HG02571 (cell line): ENCODE results near the gene PHF21B.
"Not testable (repeated sequence)": the region's sequence is repeated elsewhere in the genome, so short reads cannot be mapped to it uniquely, and the experiment has no call there.

ENCODE experiments used
- ATAC-seq: cut with Tn5 transposase; IDR thresholded peaks from one replicate; pipeline ENCODE4 v1.9.1; 2021; ENCODE audit warnings: mild to moderate bottlenecking, moderate library complexity; ENCODE audit not compliant: unreplicated experiment

PHF21B gene

DNA sequence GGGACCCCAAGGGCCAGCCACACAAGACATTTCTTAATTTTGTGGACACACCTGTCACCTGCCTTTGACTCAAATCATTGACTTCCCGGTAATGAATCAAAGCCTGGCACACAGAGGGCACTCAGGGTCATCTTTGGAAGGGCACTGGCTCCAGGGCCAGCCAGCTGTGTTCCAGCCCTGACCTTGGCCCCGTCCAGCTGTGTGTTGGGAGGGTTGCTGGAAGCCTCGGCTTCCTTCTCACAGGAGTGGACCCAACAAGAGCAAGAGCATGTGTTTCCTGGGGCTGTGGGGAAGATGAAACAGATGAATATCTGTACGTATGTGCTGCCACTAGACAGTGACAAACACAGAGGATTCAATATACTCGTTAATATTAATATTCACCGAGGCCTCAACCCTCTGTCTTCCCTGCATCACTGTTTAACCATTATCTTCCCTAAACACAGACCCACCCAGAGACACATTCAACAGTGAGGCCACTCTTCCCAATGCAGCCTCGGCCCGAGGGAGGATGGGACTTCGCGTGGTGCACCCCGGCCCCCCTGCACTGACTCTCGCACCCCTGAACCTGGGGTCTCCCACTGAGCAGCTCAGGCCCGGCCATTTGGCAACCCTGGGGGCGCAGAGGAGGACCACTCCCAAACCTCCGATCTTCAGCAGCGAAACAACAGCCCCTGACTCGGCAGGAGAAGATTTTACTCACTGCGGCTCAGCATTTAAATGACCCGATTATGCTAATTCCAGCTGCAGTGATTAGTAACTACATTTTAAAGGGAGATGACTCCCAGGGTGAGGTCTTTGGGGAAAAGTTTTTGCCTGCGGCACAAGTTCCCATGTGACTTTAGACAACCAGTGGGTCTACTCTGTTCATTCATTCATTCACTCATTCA is 45.7 kb downstream of the PHF21B start:
- ATAC-seq, result no peak

GRCh38 chr22:44962741-44963454 is 46.9 kb downstream of the PHF21B start:
- ATAC-seq, result no peak

- ATAC-seq, result not testable (repeated sequence)
Observed at GRCh38 chr22:44961682-44962081, 48.1 kb downstream of the PHF21B start.

DNA sequence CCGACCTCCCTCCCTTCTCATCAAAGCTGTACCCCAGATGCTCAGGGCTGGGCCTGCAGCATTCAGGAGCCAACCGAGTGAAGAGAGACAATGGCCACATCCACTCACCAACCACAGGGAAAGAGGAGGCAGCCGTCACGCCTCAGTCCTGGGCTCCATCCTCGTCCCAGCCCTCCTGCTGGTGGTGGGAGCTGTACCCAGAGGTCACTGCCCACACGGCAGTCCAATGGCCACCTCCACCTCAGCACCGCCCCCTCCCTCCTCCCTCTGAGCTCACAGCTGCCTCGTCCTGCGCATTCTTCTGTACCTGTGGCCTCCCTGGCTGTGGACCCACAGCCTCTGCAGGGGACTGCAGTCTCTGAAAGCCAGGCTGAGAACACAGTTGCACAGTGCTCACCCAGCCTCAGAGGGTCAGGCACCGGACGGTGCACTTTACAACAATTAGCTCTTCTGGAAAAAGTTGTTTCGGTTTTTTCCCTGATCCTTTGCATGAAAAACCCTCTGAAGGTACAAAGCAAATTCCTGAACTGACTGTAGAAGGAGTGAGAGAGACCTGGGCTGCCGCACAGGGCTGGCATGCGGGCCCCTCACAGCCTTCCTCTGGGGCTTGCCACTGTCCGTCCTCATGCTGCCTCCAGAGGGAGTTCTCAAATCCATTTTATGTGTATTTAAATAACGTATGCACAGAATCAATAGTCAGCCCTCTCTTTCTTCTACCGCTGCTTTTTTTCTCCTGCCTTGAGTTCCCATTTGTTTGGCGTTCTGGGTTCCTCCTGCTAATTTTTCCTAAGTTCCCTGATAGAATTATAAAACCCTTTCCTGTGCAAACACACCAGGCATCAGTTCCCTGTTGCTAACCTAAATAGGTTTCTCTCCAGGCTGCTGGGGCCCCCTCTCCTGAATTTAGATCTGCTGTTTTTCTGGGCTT is 52.7 kb downstream of the PHF21B start:
- no peak for ATAC-seq

- ATAC-seq, result peak; percentile 50
Observed at GRCh38 chr22:44955102-44955501, 54.7 kb downstream of the PHF21B start.

DNA sequence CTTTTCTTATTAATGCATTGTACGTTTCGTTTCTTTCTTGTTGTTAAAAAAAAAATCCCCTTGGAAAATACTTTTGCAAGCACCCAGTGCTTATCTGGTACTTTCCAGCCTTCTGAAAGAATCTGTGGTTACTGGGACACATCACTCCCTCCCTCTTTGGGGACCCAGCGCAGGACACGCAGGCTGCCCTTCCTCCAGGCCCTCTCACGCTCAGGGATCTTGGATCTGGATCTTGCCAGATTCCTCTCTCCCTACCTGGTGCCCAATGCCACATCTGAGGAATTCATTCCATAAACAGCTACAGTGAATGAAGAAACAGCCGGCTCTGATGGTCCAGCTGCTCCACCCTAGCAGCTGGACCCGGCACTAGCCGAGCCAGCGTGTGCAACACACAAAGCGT is 55.7 kb downstream of the PHF21B start:
- no peak for ATAC-seq

- ATAC-seq, result no peak
Observed at GRCh38 chr22:44952863-44953746, 56.7 kb downstream of the PHF21B start.

DNA sequence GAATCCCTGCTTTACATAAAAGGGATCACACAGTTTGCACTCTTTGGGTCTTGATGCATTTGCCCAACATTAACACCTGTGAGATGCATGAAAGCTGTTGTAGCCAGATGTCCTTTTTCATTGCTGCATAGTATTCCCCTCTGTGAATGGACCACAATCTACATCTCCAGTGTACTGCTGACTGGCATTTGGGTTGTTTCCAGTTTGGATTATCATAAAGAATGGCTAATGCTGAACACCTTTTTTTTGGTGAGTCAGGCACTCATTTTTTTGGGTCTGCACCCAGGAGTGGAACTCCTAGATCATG is 58.3 kb downstream of the PHF21B start:
- no peak for ATAC-seq

DNA sequence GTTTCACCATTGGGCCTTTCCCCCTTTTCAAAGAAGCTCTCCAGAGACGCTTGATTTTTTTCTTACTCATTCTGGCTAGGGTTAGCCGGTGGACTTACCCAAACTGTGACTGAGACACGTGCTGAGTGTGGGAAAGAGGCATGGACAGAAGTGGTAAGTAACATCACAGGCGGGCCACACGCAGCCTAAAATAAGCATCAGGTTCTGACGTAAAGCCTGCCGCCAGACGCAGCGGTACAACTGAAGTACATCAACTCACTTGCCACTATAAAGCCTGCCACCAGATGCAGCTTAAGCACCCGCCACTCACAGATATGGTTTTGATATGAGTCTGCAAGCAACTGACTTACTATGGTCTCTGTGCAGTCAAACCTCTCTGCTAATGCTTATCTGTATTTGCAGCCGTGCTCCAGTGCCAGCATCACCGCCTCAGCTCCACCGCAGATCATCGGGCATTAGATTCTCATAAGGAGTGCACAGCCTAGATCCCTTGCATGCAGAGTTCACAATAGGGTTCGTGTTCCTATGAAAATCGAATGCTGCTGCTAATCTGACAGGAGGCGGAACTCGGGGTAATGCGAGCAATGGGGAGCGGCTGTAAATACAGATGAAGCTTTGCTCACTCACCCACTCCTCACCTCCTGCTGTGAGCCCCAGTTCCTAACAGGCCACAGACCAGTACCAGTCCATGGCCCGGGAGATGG is 58.8 kb downstream of the PHF21B start:
- ATAC-seq, result no peak

GRCh38 chr22:44947846-44948245 is 62.0 kb downstream of the PHF21B start:
- no peak for ATAC-seq

GRCh38 chr22:44947049-44947448 is 62.8 kb downstream of the PHF21B start:
- ATAC-seq, result no peak

DNA sequence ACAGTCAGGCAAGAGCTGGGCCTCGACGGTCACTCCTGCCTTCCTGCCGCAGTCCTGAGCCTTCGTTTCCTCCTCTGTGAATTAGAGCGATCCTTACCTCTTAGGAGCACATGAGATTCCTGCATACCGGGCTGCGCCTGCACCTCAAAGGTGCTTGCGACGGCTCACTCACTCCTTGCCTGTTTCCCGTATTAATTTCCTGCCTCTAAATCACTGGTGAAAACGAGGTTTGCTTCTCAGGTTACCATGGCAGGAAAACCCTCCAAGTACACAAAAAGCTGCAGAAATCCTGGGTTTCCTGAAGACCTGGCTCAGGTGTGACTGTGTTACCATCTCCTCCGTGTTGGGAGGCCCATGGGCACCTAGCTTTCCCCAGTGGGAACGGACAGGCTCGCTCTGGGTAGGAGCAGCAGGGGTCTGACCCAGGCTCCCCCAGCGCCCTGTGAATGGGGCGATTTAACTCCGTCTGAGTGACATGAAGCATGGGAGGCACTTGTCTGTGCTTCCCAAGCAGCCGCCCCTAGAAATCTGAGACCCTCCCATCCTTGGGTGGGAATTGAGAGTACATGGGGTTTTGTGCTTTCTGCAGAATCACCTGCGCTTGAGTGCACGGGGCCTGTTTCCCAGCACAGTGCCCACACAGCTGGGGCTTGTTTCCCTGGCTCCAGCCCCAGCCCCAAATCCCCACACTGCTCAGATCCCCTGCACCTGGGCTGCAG is 64.8 kb downstream of the PHF21B start:
- ATAC-seq, result no peak

GRCh38 chr22:44943701-44944324 is 66.0 kb downstream of the PHF21B start:
- ATAC-seq, result no peak

DNA sequence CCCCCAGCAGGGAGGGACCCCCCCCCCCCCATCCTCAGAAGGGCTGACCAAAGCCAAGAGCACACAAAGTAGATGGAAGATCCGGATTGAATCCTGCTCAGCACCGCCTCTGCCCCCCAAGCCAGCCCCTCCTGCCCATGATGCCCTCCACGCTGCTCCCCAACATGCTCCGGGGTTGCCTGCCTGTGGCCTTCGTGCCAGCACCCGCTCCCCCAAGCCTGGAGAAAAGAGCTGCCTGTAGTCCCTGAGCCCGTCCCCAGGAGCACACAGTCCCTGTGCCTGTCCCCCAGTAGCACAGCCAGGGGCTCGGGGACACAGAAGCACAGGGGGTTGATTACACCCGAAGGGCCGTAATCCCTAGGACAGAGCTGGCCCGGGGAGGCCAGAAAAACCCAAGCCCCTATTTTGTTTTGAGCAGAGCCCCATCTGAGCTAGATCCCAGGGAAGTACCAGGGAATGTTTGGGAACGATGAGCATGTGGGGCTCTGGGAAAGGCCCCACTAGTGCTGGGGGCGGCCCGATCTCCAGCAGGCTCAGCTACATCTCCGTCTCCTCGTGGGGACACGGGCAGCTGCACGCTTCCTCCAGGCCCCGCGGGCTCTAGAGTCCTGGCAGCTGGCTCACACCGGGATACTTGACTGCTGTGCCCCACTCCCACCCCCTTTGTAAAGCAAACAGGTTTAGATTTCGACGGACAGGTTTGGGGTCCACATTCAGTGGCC is 66.7 kb downstream of the PHF21B start:
- ATAC-seq, result no peak

DNA sequence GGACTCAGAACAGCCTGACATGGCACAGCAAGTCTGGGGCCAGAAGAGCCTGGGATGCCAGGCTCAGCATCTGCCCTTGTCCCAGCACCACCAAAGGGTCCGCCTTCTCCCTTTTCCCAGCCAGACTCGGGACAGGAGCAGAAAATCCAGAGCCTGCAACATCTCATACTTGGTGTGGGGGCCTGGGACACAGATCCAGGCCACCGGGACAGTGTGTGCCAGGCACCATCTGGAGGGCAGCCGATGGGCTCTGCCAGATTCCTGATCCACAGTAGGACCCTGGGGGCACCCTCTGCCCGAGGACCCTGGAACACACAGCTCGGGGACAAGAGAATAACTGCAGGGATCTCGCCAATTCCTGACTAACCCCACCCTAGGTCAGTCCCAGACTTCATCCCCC is 67.7 kb downstream of the PHF21B start:
- no peak for ATAC-seq

DNA sequence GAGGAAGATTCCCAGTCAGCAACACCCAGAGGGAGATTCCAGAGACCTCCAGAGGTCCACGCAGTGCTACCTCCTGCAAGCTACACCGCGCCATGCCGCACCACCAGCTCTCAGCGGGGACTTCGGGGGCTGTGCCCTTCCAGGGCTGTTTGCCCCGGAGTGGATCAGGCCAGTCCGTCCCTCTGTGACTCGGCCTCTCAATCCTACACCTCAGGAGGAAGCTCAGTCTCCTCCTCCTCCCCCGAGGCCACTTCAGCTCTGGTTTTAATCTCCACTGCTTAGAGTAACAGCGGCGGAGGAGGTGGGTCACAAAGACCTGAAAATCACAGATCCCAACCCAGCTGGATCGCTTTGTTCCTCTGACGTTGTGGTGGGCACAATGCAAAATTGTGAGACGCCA is 68.6 kb downstream of the PHF21B start:
- ATAC-seq, result no peak

DNA sequence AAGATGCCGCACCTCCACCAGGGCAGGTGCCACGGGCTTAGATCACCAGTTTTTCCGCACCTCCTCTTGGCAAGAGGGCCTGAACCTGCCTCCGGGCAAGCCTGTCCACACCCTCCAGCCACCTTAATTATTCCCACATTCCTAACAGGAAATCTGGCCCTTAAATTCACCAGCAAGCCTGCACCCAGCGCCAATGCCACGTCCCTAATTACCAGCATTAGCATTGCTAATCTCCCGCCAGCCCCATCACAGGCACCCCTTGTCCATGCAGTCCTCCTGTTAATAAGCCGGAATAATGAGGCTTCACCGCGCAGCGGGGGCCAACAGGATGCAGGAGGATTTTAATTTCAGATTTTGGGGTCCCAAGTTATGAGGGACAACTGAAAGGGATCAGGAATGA is 69.7 kb downstream of the PHF21B start:
- ATAC-seq, result no peak

GRCh38 chr22:44939451-44939850 is 70.4 kb downstream of the PHF21B start:
- ATAC-seq, result no peak
